Measurements from ENCODE around the gene LHFPL2. TPM values are rescaled to one million over a fixed set of nuclear protein-coding genes. Genes with fewer than 3 reads are reported as not detected.
A peak's percentile ranks its signal among the peaks of the same experiment; 100 is the strongest.

Gene LHFPL2
- total RNA-seq, 2 experiments from 2014 or later = 0.20 TPM; not detected in 1

GRCh38 chr5:78552729-78553342 is 95.7 kb downstream of the LHFPL2 start:
- ATAC-seq (no peak), DNase-seq (peak; percentile 17)
- H3K27me3 Mint-ChIP-seq = peaks cover 5% of the 10 kb centered on the region
- no peak for TF ChIP-seq CTCF (IDR thresholded peaks at IDR 0.05)
- no peak overlapping the region for H3K4me3 Mint-ChIP-seq
- H3K9me3 Mint-ChIP-seq = no peaks in the 10 kb centered on the region
- H3K4me1 Mint-ChIP-seq (ENCODE audit: low read depth) = peaks cover 3% of the 10 kb centered on the region
- ChIA-PET CTCF (interaction anchor here (1.2 kb wide), 1 partner anchor 20 kb away, joined by 4 read pairs; no protein-coding TSS in a partner anchor), POLR2A (no interaction called here)
- no peak overlapping the region for H3K27ac Mint-ChIP-seq
- no peaks in the 10 kb centered on the region for H3K36me3 Mint-ChIP-seq (ENCODE audit: low read depth)
- intact Hi-C loops (cut with micrococcal nuclease) = no loop called here

- Mint-ChIP-seq H3K36me3 (ENCODE audit: low read depth) (no peaks in the 10 kb centered on the region), H3K4me1 (ENCODE audit: low read depth) (peaks cover 3% of the 10 kb centered on the region), H3K27ac (no peak overlapping the region), H3K9me3 (no peaks in the 10 kb centered on the region), H3K27me3 (peaks cover 5% of the 10 kb centered on the region), H3K4me3 (no peak overlapping the region)
- POLR2A ChIA-PET = no interaction called here
- ATAC-seq = no peak
- CTCF ChIA-PET = interaction anchor here (1.2 kb wide), 1 partner anchor 13 kb away, joined by 3 read pairs; no protein-coding TSS in a partner anchor
- no peak for DNase-seq
- intact Hi-C loops (cut with micrococcal nuclease) = no loop called here
- TF ChIP-seq CTCF (IDR thresholded peaks at IDR 0.05) = no peak
Measured at GRCh38 chr5:78550891-78551290, 97.7 kb downstream of the LHFPL2 start.

- no peak for TF ChIP-seq CTCF (IDR thresholded peaks at IDR 0.05)
- Mint-ChIP-seq H3K4me3 (no peak overlapping the region), H3K27me3 (no peaks in the 10 kb centered on the region), H3K27ac (no peak overlapping the region), H3K4me1 (ENCODE audit: low read depth) (peaks cover 3% of the 10 kb centered on the region), H3K9me3 (no peaks in the 10 kb centered on the region), H3K36me3 (ENCODE audit: low read depth) (no peaks in the 10 kb centered on the region)
- no peak for ATAC-seq
- CTCF ChIA-PET = no interaction called here
- POLR2A ChIA-PET = interaction anchor here (0.6 kb wide), 1 partner anchor 97 kb away, joined by 3 read pairs; no protein-coding TSS in a partner anchor
- intact Hi-C loops (cut with micrococcal nuclease) = no loop called here
- no peak for DNase-seq
Measured at GRCh38 chr5:78549043-78549442, 99.5 kb downstream of the LHFPL2 start.

GRCh38 chr5:78547731-78548615 is 100.6 kb downstream of the LHFPL2 start:
- intact Hi-C loops (cut with micrococcal nuclease) = no loop called here
- no peaks in the 10 kb centered on the region for H3K36me3 Mint-ChIP-seq (ENCODE audit: low read depth)
- DNase-seq (no peak), ATAC-seq (no peak)
- no peak overlapping the region for H3K27ac Mint-ChIP-seq
- no peak for TF ChIP-seq CTCF (IDR thresholded peaks at IDR 0.05)
- H3K4me3 Mint-ChIP-seq = no peak overlapping the region
- H3K27me3 Mint-ChIP-seq = no peaks in the 10 kb centered on the region
- H3K9me3 Mint-ChIP-seq = no peaks in the 10 kb centered on the region
- ChIA-PET POLR2A (no interaction called here), CTCF (no interaction called here)
- H3K4me1 Mint-ChIP-seq (ENCODE audit: low read depth) = peaks cover 1% of the 10 kb centered on the region

GRCh38 chr5:78547183-78547582 is 101.4 kb downstream of the LHFPL2 start:
- DNase-seq (no peak), ATAC-seq (no peak)
- no peak overlapping the region for H3K27ac Mint-ChIP-seq
- no peak for TF ChIP-seq CTCF (IDR thresholded peaks at IDR 0.05)
- H3K27me3 Mint-ChIP-seq = no peaks in the 10 kb centered on the region
- ChIA-PET CTCF (no interaction called here), POLR2A (no interaction called here)
- H3K9me3 Mint-ChIP-seq = no peaks in the 10 kb centered on the region
- H3K4me3 Mint-ChIP-seq = no peak overlapping the region
- H3K36me3 Mint-ChIP-seq (ENCODE audit: low read depth) = no peaks in the 10 kb centered on the region
- intact Hi-C loops (cut with micrococcal nuclease) = no loop called here
- no peaks in the 10 kb centered on the region for H3K4me1 Mint-ChIP-seq (ENCODE audit: low read depth)

Data from activated CD8-positive, alpha-beta T cell treated with anti-CD3 and anti-CD28 coated beads for 36 hours (primary cell).